Right atrium auricular region (tissue), 2 donors: ENCODE data around the gene FHL3. TPM values are rescaled to one million over a fixed set of nuclear protein-coding genes. Genes with fewer than 3 reads are reported as not detected.

ENCODE experiments used
- DNase-seq: peaks from one replicate; pipeline ENCODE4 v3.0.0-alpha.2; 2019; ENCODE audit warnings: low spot score
- H3K27ac ChIP-seq, 2 donors: fragments of 200-600 bp; sonication (generic); 1 replicate in 1 of 2; 2 replicates in 1 of 2; pipeline ENCODE4 v1.5.1; 2016 to 2019
- H3K27me3 ChIP-seq, 2 donors: fragments of 200-600 bp; sonication (generic); one replicate each; pipeline versions ENCODE4 v1.5.1 to v1.6.0; 2017 to 2019
- H3K36me3 ChIP-seq: fragments of 200-600 bp; sonication (generic); one replicate; pipeline ENCODE4 v1.5.1; 2016
- H3K4me1 ChIP-seq, 2 donors: fragments of 200-600 bp; sonication (generic); one replicate each; pipeline versions ENCODE4 v1.5.1 to v1.6.0; 2017 to 2019
- H3K4me3 ChIP-seq, 2 donors: fragments of 200-600 bp; sonication (generic); 1 replicate in 1 of 2; 2 replicates in 1 of 2; pipeline ENCODE4 v1.5.1; 2017 to 2019; ENCODE audit warnings: mild to moderate bottlenecking in 1 of 2, moderate library complexity in 1 of 2
- H3K9me3 ChIP-seq, 2 donors: fragments of 200-600 bp; sonication (generic); one replicate each; pipeline ENCODE4 v1.5.1; 2019
- total RNA-seq, 2 donors: library from RNA; depleted of rRNA; stranded (reverse); fragments of >200 nt; gene quantifications; one replicate each; pipeline ENCODE4 v1.1.0, GENCODE V29; 2016
- TF ChIP-seq, protein P1 (sequence below), 2 donors: fragments of 200-600 bp; sonication (generic); IDR thresholded peaks; one replicate each; pipeline ENCODE4 v1.5.1; 2019; ENCODE audit warnings: antibody characterized with exemption in 2 of 2

FHL3 gene
- total RNA-seq, 2 donors from 2014 or later: 8.0 to 16.0 TPM

DNA sequence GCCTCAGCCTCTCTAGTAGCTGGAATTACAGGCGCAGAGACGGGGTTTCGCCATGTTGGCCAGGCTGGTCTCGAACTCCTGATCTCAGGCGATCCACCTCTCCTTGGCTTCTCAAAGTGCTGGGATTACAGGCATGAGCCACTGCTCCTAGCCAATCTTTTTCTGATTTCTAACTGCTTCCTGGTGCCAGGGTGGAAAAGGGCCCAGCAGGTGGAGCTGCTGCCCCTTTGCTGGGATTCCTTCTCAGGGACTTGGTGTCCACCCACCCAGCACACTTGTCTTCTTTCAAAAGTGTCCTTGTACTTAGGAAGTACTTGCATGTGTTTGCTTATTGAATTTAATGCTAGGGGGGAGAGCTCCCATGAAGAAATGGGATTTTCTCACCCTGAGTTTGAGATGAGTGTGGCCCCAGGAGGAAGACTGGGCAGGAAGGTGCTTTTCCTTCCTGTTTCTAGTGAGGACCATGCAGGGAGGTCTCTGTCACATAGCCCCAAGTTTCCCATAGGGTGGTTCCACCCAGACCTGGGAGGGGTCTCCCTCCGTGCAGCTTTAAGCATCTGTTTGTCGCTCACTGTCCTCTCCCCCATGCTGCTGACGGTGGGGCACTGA is 21.4 kb upstream of the FHL3 start:
- H3K27me3 ChIP-seq: no peaks in the 10 kb centered on the region
- H3K9me3 ChIP-seq: no peaks in the 10 kb centered on the region
- TF ChIP-seq, protein P1, sequence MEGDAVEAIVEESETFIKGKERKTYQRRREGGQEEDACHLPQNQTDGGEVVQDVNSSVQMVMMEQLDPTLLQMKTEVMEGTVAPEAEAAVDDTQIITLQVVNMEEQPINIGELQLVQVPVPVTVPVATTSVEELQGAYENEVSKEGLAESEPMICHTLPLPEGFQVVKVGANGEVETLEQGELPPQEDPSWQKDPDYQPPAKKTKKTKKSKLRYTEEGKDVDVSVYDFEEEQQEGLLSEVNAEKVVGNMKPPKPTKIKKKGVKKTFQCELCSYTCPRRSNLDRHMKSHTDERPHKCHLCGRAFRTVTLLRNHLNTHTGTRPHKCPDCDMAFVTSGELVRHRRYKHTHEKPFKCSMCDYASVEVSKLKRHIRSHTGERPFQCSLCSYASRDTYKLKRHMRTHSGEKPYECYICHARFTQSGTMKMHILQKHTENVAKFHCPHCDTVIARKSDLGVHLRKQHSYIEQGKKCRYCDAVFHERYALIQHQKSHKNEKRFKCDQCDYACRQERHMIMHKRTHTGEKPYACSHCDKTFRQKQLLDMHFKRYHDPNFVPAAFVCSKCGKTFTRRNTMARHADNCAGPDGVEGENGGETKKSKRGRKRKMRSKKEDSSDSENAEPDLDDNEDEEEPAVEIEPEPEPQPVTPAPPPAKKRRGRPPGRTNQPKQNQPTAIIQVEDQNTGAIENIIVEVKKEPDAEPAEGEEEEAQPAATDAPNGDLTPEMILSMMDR (IDR thresholded peaks at IDR 0.05): peak in 1 of 2 donors; percentile 67
- H3K27ac ChIP-seq: no peak overlapping the region
- H3K4me1 ChIP-seq: peaks cover 0 to 28% of the 10 kb centered on the region in 2 donors
- H3K36me3 ChIP-seq: peaks cover 42% of the 10 kb centered on the region
- H3K4me3 ChIP-seq: no peak overlapping the region
- DNase-seq: no peak

DNA sequence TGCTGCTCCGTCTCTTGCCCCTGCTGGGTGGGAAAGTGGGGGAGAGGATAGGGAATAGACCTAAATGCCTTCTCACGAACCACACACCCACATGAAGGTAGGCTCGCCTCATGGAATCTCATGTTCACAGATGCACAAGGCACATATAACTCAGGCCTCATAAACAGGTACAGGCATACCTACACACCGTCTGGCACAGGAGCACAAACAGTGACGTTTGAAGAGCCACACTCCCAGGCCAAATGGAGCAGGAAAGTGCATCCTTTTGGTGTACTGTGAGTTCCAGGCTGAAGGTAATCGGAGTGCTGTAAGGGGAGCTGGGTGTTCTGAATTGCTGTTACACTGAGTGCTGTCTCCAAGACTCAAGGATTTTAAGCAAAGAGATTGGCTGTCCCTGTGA is 20.4 kb upstream of the FHL3 start:
- peaks cover 0 to 25% of the 10 kb centered on the region in 2 donors for H3K4me1 ChIP-seq
- no peak for DNase-seq
- peaks cover 53% of the 10 kb centered on the region for H3K36me3 ChIP-seq
- no peak overlapping the region for H3K27ac ChIP-seq
- H3K4me3 ChIP-seq: no peak overlapping the region
- H3K9me3 ChIP-seq: no peaks in the 10 kb centered on the region
- TF ChIP-seq, protein P1 (IDR thresholded peaks at IDR 0.05): no peak
- H3K27me3 ChIP-seq: no peaks in the 10 kb centered on the region

DNA sequence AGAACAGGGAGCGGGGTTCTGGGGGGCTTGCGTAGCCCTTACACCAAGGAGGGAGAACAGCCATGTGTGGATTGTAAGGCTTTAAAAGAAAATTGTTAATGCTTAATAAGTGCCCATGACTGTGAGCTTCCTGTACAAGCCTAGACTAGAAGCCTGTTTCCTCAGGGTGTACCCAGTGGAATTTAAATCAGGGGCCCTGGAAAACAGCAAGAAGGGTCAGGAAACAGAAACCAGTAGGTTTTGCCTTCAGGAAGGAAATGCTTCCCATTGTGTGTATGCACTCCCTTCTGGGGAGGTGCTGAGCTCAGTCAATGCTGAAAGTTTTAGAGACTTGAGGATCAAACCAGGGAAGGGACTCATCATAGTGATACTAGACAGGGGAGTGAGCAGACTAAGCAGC is 19.9 kb upstream of the FHL3 start:
- DNase-seq: no peak
- H3K36me3 ChIP-seq: peaks cover 57% of the 10 kb centered on the region
- no peaks in the 10 kb centered on the region for H3K27me3 ChIP-seq
- no peaks in the 10 kb centered on the region for H3K9me3 ChIP-seq
- H3K4me1 ChIP-seq: peaks cover 0 to 21% of the 10 kb centered on the region in 2 donors
- no peak overlapping the region for H3K27ac ChIP-seq
- TF ChIP-seq, protein P1 (IDR thresholded peaks at IDR 0.05): no peak
- no peak overlapping the region for H3K4me3 ChIP-seq

DNA sequence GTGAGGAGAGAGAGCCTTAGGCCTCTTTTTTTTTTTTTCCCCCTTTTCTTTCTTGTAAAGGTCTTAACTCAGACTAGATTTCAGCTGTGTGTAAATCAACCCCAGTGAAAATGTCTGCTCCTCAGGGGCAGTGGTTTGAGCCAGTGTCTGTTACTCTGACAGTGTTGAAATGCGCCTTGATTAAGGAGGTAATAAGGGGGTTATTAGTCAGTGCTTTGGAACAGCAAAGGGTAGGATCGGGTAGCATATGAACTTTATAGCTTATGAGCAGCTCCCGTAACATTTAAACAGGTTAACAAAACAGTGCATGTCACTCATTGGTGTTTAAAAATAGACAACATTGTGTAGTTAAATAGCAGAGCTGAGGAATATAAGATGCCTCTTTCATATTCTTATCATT is 17.5 kb upstream of the FHL3 start:
- no peaks in the 10 kb centered on the region for H3K9me3 ChIP-seq
- no peaks in the 10 kb centered on the region for H3K27me3 ChIP-seq
- TF ChIP-seq, protein P1 (IDR thresholded peaks at IDR 0.05): no peak
- no peak overlapping the region for H3K4me3 ChIP-seq
- no peak overlapping the region for H3K27ac ChIP-seq
- H3K4me1 ChIP-seq: no peaks in the 10 kb centered on the region
- DNase-seq: no peak
- peaks cover 81% of the 10 kb centered on the region for H3K36me3 ChIP-seq

DNA sequence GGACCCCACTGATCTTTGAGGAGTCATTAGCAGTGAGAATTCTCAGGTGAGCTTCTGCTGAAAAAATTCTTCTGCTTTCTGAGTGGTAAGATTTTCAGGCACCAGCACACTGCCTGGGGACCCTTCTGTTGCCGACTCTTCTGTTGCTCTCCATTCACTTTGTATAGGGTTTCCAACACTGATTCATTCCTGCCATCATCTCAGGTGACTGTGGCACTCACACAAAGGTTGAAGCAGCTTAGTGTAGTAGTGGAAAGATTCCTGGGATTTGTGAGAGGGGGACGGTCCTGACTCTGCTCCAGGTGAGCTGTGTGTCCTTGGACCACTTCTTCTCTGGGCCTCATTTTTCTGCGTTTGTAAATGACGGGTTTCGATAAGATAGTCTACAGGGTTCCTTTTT is 16.7 kb upstream of the FHL3 start:
- TF ChIP-seq, protein P1 (IDR thresholded peaks at IDR 0.05): no peak

DNA sequence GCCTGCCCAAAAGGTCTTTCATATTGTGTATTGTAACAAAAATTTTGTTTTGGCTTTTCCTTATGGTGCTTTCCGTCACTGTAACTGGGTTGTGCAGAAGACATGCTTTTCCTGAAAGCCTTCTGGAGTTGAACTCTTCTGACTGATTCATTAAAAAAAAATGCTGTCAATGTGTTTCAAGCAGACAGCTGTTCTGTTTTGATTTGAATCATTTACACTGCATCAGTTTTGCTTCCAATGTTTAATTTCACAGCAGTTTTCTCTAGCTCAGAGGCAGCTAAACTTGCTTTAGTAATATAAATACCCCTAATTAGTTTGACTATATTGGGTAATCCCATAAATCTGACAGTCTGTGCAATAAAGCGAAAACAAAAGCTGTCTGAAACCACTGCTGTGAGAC is 15.1 kb upstream of the FHL3 start:
- no peaks in the 10 kb centered on the region for H3K27me3 ChIP-seq

More for the DNA sequence above, 16.7 kb upstream of the FHL3 start:
- DNase-seq: no peak
- Histone ChIP-seq H3K4me3 (no peak overlapping the region), H3K4me1 (peaks cover 0 to under 1% of the 10 kb centered on the region in 2 donors), H3K27me3 (no peaks in the 10 kb centered on the region), H3K27ac (no peak overlapping the region), H3K36me3 (peaks cover 90% of the 10 kb centered on the region), H3K9me3 (no peaks in the 10 kb centered on the region)

More for the DNA sequence above, 15.1 kb upstream of the FHL3 start:
- Histone ChIP-seq H3K9me3 (no peaks in the 10 kb centered on the region), H3K36me3 (peaks cover 86% of the 10 kb centered on the region), H3K4me1 (peaks cover 0 to 16% of the 10 kb centered on the region in 2 donors), H3K4me3 (no peak overlapping the region), H3K27ac (no peak overlapping the region)
- TF ChIP-seq, protein P1 (IDR thresholded peaks at IDR 0.05): no peak
- no peak for DNase-seq
